GM12878 (cell line): ENCODE results near the gene MAK. TPM values are rescaled to one million over a fixed set of nuclear protein-coding genes. Genes with fewer than 3 reads are reported as not detected.

Experiments used
- ATAC-seq: fragments of 200-7000 bp; cut with Tn5 transposase; 3 replicates; pipeline ENCODE4 v1.9.1; 2020; ENCODE audit warnings: mild to moderate bottlenecking, moderate library complexity
- BruUV-seq: library from RNA; stranded (reverse); fragments of 400-500 nt; replicated peaks from 2 replicates; lab custom pipeline; 2021; lab: Mats Ljungman, UMichigan
- CTCF ChIA-PET: fragments of 300-600 bp; sonication (Branson Sonifier 250); formaldehyde crosslinking; extraction: SDS; loops from one replicate; lab custom pipeline; 2021; ENCODE audit warnings: inconsistent platforms; lab: Yijun Ruan, JAX
- POLR2A ChIA-PET: fragments of 350-600 bp; formaldehyde crosslinking; extraction: SDS; loops from one replicate; lab custom pipeline; 2021; ENCODE audit warnings: inconsistent platforms; lab: Charles Lee
- RAD21 ChIA-PET: fragments of 300-600 bp; sonication (Branson Sonifier 250); formaldehyde crosslinking; loops from one replicate; lab custom pipeline; 2023; ENCODE audit warnings: antibody characterized with exemption; ENCODE audit not compliant: unreplicated experiment; lab: Charles Lee
- SMC1A ChIA-PET: fragments of 300-600 bp; sonication (Branson Sonifier 250); formaldehyde crosslinking; loops from one replicate; lab custom pipeline; 2023; ENCODE audit not compliant: unreplicated experiment, uncharacterized antibody; lab: Charles Lee
- DNase-seq: peaks from one replicate; pipeline ENCODE4 v3.0.0-alpha.2; 2011; ENCODE audit warnings: low read depth, low spot score
- FAIRE-seq: peaks from 3 replicates; lab custom pipeline; 2011; peaks lifted over from hg19 to GRCh38; lab: Jason Lieb, UNC
- H2AFZ ChIP-seq: 2 replicates; pipeline ENCODE4 v1.6.0; 2011; ENCODE audit warnings: low read depth, low read length, control low read depth; ENCODE audit not compliant: control insufficient read depth
- H3K27ac ChIP-seq: 2 replicates; pipeline ENCODE4 v1.5.1; 2011; ENCODE audit warnings: control low read depth; ENCODE audit not compliant: control insufficient read depth, insufficient read depth
- H3K27me3 ChIP-seq, 2 experiments: replicated peaks in 1 of 2; 2 replicates each; pipeline versions ENCODE4 v1.6.0 to v1.6.1; 2011; ENCODE audit warnings: low read length in 1 of 2; ENCODE audit not compliant: control insufficient read depth in 2 of 2, insufficient read depth in 2 of 2
- H3K36me3 ChIP-seq, 2 experiments: 2 replicates each; pipeline ENCODE4 v1.5.1; 2011; ENCODE audit warnings: low read length in 1 of 2; ENCODE audit not compliant: control insufficient read depth in 2 of 2, insufficient read depth in 2 of 2
- H3K4me1 ChIP-seq: 2 replicates; pipeline ENCODE4 v1.6.1; 2011; ENCODE audit warnings: mild to moderate bottlenecking, low read length, moderate library complexity, mixed read lengths; ENCODE audit not compliant: control insufficient read depth, insufficient read depth
- H3K4me2 ChIP-seq: 2 replicates; pipeline ENCODE4 v1.6.0; 2011; ENCODE audit warnings: control low read depth; ENCODE audit not compliant: control insufficient read depth, insufficient read depth
- H3K4me3 ChIP-seq: fragments of 200-600 bp; sonication (generic); 2 replicates; pipeline ENCODE4 v1.5.1; 2016
- H3K79me2 ChIP-seq: 2 replicates; pipeline ENCODE4 v1.6.0; 2011; ENCODE audit warnings: low read length; ENCODE audit not compliant: control insufficient read depth, insufficient read depth
- H3K9ac ChIP-seq: 2 replicates; pipeline ENCODE4 v1.8.0; 2011; ENCODE audit warnings: low read length, control low read depth, mixed read lengths; ENCODE audit not compliant: control insufficient read depth, insufficient read depth
- H3K9me3 ChIP-seq: replicated peaks from 3 replicates; pipeline ENCODE4 v1.5.1; 2011; ENCODE audit warnings: mild to moderate bottlenecking, low read length; ENCODE audit not compliant: control insufficient read depth, insufficient read depth
- H4K20me1 ChIP-seq: 2 replicates; pipeline ENCODE4 v1.6.0; 2011; ENCODE audit not compliant: control insufficient read depth, insufficient read depth
- SIN3A ChIP-seq: IDR thresholded peaks from 2 replicates; pipeline ENCODE4 v1.6.1; 2012; ENCODE audit warnings: low read depth, low read length, improper control_type of control experiment
- WGBS: methylation state at CpG from one replicate; pipeline ENCODE4 v1.1.6; 2016; ENCODE audit warnings: low lambda C conversion rate; ENCODE audit not compliant: insufficient replicate concordance, insufficient coverage; ENCODE audit errors: missing lambda C conversion rate; 5-methylcytosine and 5-hydroxymethylcytosine counted together
- in situ Hi-C: fragments of 300-500 bp; cut with MboI; formaldehyde crosslinking; loops from 9 replicates; pipeline ENCODE4 v1.14.3; 2018; ENCODE audit warnings: mixed read lengths
- intact Hi-C: fragments of 100-400 bp; cut with micrococcal nuclease; formaldehyde crosslinking; loops from one replicate; pipeline ENCODE4 v1.14.2; 2022; ENCODE audit not compliant: unreplicated experiment
- polyA plus RNA-seq, 11 experiments: library from polyadenylated mRNA; depleted of rRNA in 4 of 11; unstranded in 6 of 11; stranded (reverse) in 5 of 11; fragments of >200 nt; fragmentation: Nextera tagmentation in 4 of 11; fragmentation: Illumina TruSeq in 1 of 11; extraction: Ambion mirVana in 4 of 11; extraction: Trizol in 1 of 11; gene quantifications; 1 replicate in 1 of 11; 2 replicates in 10 of 11; pipeline versions ENCODE4 v1.2.1 to v1.2.3, GENCODE V29; 2011 to 2016; ENCODE audit warnings: inconsistent platforms in 2 of 11, missing spikeins in 2 of 11, low read depth in 1 of 11
- total RNA-seq, 4 experiments: library from RNA; depleted of rRNA in 3 of 4; stranded (reverse); fragments of >200 nt in 3 of 4; fragmentation: Illumina TruSeq in 1 of 4; extraction: Trizol in 1 of 4; gene quantifications; 2 replicates each; pipeline versions ENCODE4 v1.2.1 to v1.2.3, GENCODE V29; 2013 to 2021
- TF ChIP-seq, protein P1 (sequence below): IDR thresholded peaks from 2 replicates; pipeline ENCODE4 v1.6.1; 2012; ENCODE audit warnings: low read depth, low read length, improper control_type of control experiment
- TF ChIP-seq, protein P2 (sequence below): fragments of 150-350 bp; IDR thresholded peaks from 2 replicates; pipeline ENCODE4 v1.6.1; 2014; ENCODE audit warnings: mild to moderate bottlenecking, low read depth, low read length
- TF ChIP-seq, protein P3 (sequence below): fragments of 450-650 bp; IDR thresholded peaks from 2 replicates; pipeline ENCODE4 v1.6.1; 2017; ENCODE audit warnings: borderline replicate concordance

MAK gene
- total and polyA plus RNA-seq, 10 of the 15 experiments (the other 5 are each of a cell fraction or from before 2014, with no cell fraction given) = 0.01 to 0.90 (median 0.13) TPM; not detected in 1

DNA sequence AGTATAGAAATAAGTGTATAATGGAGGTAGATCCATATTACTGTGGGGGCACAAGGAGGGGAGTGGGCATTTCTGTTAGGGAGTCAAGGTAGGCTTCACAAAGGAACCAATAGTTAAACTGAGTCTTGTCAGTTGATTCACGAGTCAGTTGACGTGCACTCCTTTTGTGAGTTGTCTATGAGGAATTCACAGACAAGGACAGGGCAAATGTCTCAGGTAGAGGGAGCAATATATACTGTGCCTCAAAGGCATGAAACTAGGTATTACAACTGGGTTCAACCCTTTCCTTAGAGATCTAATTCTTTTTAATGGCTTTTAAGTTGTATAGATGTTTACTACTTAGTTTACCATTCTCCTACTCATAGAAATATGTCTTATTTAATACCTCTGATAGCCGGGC lies 104.5 kb downstream of the MAK start:
- DNase-seq = no peak
- SMC1A ChIA-PET = no interaction called here
- no peak for FAIRE-seq

More for the DNA sequence above, 104.5 kb downstream of the MAK start:
- no peaks in the 10 kb centered on the region for H3K27me3 ChIP-seq
- RAD21 ChIA-PET = no interaction called here
- TF ChIP-seq, protein P1, sequence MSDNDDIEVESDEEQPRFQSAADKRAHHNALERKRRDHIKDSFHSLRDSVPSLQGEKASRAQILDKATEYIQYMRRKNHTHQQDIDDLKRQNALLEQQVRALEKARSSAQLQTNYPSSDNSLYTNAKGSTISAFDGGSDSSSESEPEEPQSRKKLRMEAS = no peak
- no peak for TF ChIP-seq SIN3A
- TF ChIP-seq, protein P2, sequence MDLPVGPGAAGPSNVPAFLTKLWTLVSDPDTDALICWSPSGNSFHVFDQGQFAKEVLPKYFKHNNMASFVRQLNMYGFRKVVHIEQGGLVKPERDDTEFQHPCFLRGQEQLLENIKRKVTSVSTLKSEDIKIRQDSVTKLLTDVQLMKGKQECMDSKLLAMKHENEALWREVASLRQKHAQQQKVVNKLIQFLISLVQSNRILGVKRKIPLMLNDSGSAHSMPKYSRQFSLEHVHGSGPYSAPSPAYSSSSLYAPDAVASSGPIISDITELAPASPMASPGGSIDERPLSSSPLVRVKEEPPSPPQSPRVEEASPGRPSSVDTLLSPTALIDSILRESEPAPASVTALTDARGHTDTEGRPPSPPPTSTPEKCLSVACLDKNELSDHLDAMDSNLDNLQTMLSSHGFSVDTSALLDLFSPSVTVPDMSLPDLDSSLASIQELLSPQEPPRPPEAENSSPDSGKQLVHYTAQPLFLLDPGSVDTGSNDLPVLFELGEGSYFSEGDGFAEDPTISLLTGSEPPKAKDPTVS = no peak
- TF ChIP-seq, protein P3, sequence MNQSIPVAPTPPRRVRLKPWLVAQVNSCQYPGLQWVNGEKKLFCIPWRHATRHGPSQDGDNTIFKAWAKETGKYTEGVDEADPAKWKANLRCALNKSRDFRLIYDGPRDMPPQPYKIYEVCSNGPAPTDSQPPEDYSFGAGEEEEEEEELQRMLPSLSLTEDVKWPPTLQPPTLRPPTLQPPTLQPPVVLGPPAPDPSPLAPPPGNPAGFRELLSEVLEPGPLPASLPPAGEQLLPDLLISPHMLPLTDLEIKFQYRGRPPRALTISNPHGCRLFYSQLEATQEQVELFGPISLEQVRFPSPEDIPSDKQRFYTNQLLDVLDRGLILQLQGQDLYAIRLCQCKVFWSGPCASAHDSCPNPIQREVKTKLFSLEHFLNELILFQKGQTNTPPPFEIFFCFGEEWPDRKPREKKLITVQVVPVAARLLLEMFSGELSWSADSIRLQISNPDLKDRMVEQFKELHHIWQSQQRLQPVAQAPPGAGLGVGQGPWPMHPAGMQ = no peak
- in situ Hi-C loops = no loop called here
- no peaks in the 10 kb centered on the region for H3K4me1 ChIP-seq
- 98% methylated on average over 3 of the region's 3 CpGs for WGBS
- CTCF ChIA-PET = interaction anchor here (0.6 kb wide), 1 partner anchor 14 kb away, joined by 3 read pairs; the partner anchor contains the start of gene TMEM14B
- H3K9me3 ChIP-seq = no peaks in the 10 kb centered on the region
- intact Hi-C loops = no loop called here
- H3K4me3 ChIP-seq = no peak overlapping the region
- no peaks in the 10 kb centered on the region for H3K79me2 ChIP-seq
- no peak overlapping the region for H3K4me2 ChIP-seq
- POLR2A ChIA-PET = interaction anchor here (0.5 kb wide), 1 partner anchor 295 kb away, joined by 4 read pairs; no protein-coding TSS in a partner anchor
- no peak overlapping the region for H3K27ac ChIP-seq
- H2AFZ ChIP-seq = no peak overlapping the region
- no TSS peak for BruUV-seq
- H3K36me3 ChIP-seq = peaks cover 2 to 3% of the 10 kb centered on the region in 2 experiments; a peak in 1 of 4 replicates
- no peak overlapping the region for H3K9ac ChIP-seq
- no peak for ATAC-seq
- H4K20me1 ChIP-seq = no peaks in the 10 kb centered on the region
